ENCODE data around the gene STPG4. TPM values are rescaled to one million over a fixed set of nuclear protein-coding genes. Genes with fewer than 3 reads are reported as not detected.
A peak's percentile ranks its signal among the peaks of the same experiment; 100 is the strongest.
"Not testable (repeated sequence)": the region's sequence is repeated elsewhere in the genome, so short reads cannot be mapped to it uniquely, and the experiment has no call there.

Gene STPG4
- total RNA-seq, 4 donors from 2014 or later: 0.64 to 1.2 (median 0.82) TPM; not detected in 1

DNA sequence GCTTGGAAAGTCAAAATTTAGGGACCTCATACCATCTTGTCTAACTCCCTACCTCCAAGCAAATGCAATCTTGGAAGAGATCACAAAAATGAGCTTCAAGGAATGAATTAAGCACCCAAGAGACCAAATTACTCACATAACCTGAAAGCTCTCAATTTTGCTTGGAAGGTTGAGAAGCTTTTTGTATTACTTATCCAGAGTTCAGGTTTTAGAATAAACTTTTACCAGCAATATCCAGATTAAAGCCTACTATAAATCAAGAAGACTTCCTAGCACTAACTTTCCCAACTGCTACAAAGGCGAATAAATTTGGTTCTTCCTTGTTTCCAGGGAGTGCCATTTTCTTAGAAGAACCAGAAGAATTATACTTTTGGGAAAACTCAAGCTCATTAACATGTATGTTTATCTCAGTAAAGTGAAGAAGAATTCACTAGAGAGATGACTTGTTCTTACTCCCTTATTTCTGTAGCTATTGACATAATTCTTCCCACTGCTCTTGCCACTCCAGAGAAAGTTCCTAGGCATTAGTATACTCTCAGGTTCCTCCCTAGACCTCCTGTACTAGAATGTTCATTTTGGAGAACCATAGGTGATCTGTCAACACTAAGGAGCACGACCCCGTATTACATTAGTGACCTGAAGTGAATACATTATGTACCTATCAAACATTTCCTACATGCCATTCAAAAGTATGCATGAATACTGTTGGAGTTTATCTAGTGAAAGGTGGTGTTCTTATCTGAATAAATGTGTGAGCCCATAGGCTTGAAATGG, 18.0 kb upstream of the STPG4 start:
- 25 to 27% methylated on average over 1 to 3 of the region's 3 CpGs for WGBS, 2 donors (ENCODE audit: low coverage in 1 of 2)
- peaks cover 0 to 6% (median 0%) of the 10 kb centered on the region in 4 donors for H3K36me3 ChIP-seq
- peaks cover 35 to 78% (median 57%) of the 10 kb centered on the region in 4 donors for H3K4me1 ChIP-seq
- H3K9me3 ChIP-seq: no peaks in the 10 kb centered on the region
- TF ChIP-seq POLR2A (IDR thresholded peaks at IDR 0.05): no peak
- TF ChIP-seq POLR2AphosphoS5 (IDR thresholded peaks at IDR 0.05): no peak
- H3K27ac ChIP-seq: peak overlapping the region; percentile 99 to 100 (median 100)
- in situ Hi-C loops (cut with MboI; ENCODE audit: low pct_ligation_motif_present in 1 of 4, low pct_unique_long_range_greater_than_20kb in 1 of 4, low sequenced_read_pairs in 3 of 4) (loop anchor here in 1 of 4 donors (25.0 kb wide), 1 partner anchor 161 kb away; no protein-coding TSS in a partner anchor), intact Hi-C loops (cut with DNase I; ENCODE audit: low total_unique reads) (no loop called here)
- no peaks in the 10 kb centered on the region for H3K27me3 ChIP-seq
- no peak for DNase-seq
- H3K4me3 ChIP-seq: peak overlapping the region in 1 of 4 donors; percentile 92

DNA sequence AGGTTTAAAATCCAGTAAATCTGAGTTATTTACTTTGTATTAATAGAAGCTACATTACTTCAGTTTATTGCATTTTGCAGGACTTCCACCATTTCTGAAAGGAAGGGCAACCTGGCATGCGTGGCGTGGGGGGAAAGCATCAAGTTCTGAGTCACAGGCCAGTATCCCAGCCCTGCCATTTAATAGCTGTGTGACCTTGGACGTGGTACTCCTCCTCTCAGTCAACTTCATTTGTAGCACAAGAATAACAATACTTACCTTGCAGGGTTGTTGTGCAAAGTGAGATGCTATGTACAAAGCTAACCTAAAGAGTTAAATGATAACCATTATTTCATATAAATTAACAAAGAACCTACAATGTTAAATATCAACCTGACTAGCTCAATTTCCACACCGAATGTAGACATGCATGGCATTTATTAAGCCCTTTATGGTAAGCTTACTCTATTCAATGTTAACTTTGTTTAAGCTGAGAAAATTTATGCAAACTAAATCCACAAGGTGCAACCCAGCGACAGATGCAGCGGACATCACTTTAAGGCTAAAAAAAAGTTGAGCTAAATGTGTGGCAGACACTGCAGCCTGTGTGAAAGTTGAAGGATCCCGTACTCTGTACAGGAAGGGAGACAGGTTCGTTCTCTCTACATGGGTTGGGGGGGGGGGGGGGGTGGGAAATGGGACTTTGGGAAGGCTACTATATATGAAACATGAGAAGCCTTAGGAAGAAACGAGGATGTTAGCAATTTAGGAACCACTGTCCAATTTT, 17.2 kb upstream of the STPG4 start:
- DNase-seq: no peak
- H3K27ac ChIP-seq: peak overlapping the region; percentile 99 to 100 (median 100)
- H3K36me3 ChIP-seq: peaks cover 0 to 9% (median 0%) of the 10 kb centered on the region in 4 donors
- no peaks in the 10 kb centered on the region for H3K27me3 ChIP-seq
- peaks cover 35 to 75% (median 53%) of the 10 kb centered on the region in 4 donors for H3K4me1 ChIP-seq
- no peak for TF ChIP-seq POLR2AphosphoS5 (IDR thresholded peaks at IDR 0.05)
- no peak for TF ChIP-seq POLR2A (IDR thresholded peaks at IDR 0.05)
- TF ChIP-seq EP300 (IDR thresholded peaks at IDR 0.05; ENCODE audit: low read depth): no peak
- TF ChIP-seq, protein P1, sequence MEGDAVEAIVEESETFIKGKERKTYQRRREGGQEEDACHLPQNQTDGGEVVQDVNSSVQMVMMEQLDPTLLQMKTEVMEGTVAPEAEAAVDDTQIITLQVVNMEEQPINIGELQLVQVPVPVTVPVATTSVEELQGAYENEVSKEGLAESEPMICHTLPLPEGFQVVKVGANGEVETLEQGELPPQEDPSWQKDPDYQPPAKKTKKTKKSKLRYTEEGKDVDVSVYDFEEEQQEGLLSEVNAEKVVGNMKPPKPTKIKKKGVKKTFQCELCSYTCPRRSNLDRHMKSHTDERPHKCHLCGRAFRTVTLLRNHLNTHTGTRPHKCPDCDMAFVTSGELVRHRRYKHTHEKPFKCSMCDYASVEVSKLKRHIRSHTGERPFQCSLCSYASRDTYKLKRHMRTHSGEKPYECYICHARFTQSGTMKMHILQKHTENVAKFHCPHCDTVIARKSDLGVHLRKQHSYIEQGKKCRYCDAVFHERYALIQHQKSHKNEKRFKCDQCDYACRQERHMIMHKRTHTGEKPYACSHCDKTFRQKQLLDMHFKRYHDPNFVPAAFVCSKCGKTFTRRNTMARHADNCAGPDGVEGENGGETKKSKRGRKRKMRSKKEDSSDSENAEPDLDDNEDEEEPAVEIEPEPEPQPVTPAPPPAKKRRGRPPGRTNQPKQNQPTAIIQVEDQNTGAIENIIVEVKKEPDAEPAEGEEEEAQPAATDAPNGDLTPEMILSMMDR (IDR thresholded peaks at IDR 0.05): no peak
- in situ Hi-C loops (cut with MboI; ENCODE audit: low pct_ligation_motif_present in 1 of 4, low pct_unique_long_range_greater_than_20kb in 1 of 4, low sequenced_read_pairs in 3 of 4) (loop anchor here in 1 of 4 donors (25.0 kb wide), 1 partner anchor 160 kb away; no protein-coding TSS in a partner anchor), intact Hi-C loops (cut with DNase I; ENCODE audit: low total_unique reads) (no loop called here)
- 23 to 29% methylated on average over 9 of the region's 9 CpGs for whole genome bisulfite sequencing, 2 donors (ENCODE audit: low coverage in 1 of 2)
- no peaks in the 10 kb centered on the region for H3K9me3 ChIP-seq
- peak overlapping the region in 1 of 4 donors; percentile 92 for H3K4me3 ChIP-seq

DNA sequence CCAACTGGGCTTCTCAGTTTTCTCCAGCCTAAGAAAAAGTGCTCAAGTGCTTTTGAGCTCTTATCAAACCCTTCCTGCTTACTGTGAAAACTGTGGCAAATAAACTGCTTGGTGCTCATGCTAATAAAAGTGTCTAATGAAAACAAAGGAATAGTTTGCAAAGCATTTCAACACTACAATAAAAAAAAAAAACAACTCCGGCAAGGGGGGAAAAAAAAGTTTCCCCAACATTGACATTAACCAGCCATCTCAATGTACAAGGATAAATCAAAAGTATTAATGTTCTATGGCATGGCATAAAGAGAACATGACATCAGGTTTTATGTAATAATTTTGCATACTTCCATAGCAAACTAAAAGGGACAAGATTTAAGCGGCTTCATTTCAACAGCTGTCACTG, 14.7 kb upstream of the STPG4 start:
- H3K4me1 ChIP-seq: peaks cover 42 to 97% (median 54%) of the 10 kb centered on the region in 4 donors
- H3K27me3 ChIP-seq: no peaks in the 10 kb centered on the region
- no peaks in the 10 kb centered on the region for H3K9me3 ChIP-seq
- WGBS, 2 donors (ENCODE audit: low coverage in 1 of 2): 54 to 64% methylated on average over 2 of the region's 2 CpGs
- TF ChIP-seq POLR2AphosphoS5 (IDR thresholded peaks at IDR 0.05): peak; percentile 57 to 91 (median 75)
- TF ChIP-seq POLR2A (IDR thresholded peaks at IDR 0.05): no peak
- in situ Hi-C loops (cut with MboI; ENCODE audit: low pct_ligation_motif_present in 1 of 4, low pct_unique_long_range_greater_than_20kb in 1 of 4, low sequenced_read_pairs in 3 of 4) (loop anchor here in 1 of 4 donors (25.0 kb wide), 1 partner anchor 157 kb away; no protein-coding TSS in a partner anchor), intact Hi-C loops (cut with DNase I; ENCODE audit: low total_unique reads) (no loop called here)
- peaks cover 0 to 9% (median 2%) of the 10 kb centered on the region in 4 donors for H3K36me3 ChIP-seq
- DNase-seq: no peak
- no peak overlapping the region for H3K4me3 ChIP-seq
- H3K27ac ChIP-seq: peak overlapping the region; percentile 99 to 100 (median 100)

DNA sequence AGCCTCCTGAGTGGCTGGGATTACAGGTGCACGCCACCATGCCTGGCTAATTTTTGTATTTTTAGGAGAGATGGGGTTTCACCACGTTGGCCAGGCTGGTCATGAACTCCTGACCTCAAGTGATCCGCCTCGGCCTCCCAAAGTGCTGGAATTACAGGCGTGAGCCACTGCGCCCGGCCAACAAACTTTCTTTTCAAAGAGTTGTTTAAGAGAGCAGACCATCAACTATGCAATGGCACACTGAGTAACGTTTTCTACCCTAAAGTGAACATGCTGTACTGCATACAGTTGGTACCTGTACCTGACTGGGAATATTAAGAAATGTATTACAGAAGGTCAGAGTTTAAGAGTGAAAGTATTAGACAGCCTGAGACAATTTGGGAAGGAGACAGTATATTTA, 13.8 kb upstream of the STPG4 start:
- DNase-seq; intact Hi-C loops (cut with DNase I; ENCODE audit: low total_unique reads); H3K27me3 ChIP-seq; H3K36me3 ChIP-seq; H3K4me3 ChIP-seq; H3K9me3 ChIP-seq: not testable (repeated sequence)
- Histone ChIP-seq H3K4me1 (peaks cover 42 to 94% (median 46%) of the 10 kb centered on the region in 4 donors), H3K27ac (peak overlapping the region; percentile 68 to 100 (median 99))
- in situ Hi-C loops (cut with MboI; ENCODE audit: low pct_ligation_motif_present in 1 of 4, low pct_unique_long_range_greater_than_20kb in 1 of 4, low sequenced_read_pairs in 3 of 4): loop anchor here in 1 of 4 donors (25.0 kb wide), 1 partner anchor 157 kb away; no protein-coding TSS in a partner anchor
- 64 to 77% methylated on average over 4 to 8 of the region's 8 CpGs for WGBS, 2 donors (ENCODE audit: low coverage in 1 of 2)

DNA sequence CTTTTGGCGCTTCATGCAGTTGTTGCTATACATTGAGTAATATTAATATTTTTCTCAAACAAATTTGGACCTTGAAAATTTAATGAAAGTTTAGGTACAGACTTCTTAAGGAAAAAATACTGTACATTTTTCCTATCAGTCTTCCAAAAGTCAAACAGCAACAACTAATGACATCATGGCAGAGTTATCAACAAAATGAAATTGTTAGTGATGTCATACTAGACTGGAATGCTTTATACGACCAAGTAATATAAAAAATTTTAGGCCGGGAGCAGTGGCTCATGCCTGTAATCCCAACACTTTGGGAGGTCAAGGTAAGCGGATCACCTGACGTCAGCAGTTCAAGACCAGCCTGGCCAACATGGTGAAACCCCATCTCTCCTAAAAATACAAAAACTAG, 12.0 kb upstream of the STPG4 start:
- Histone ChIP-seq H3K36me3 (peaks cover 0 to 13% (median 2%) of the 10 kb centered on the region in 4 donors), H3K27me3 (no peaks in the 10 kb centered on the region), H3K4me3 (no peak overlapping the region), H3K27ac (peak overlapping the region in 2 of 4 donors; percentile 10 to 23), H3K9me3 (no peaks in the 10 kb centered on the region), H3K4me1 (peaks cover 32 to 91% (median 40%) of the 10 kb centered on the region in 4 donors)
- intact Hi-C loops (cut with DNase I; ENCODE audit: low total_unique reads): no loop called here
- DNase-seq: no peak
- TF ChIP-seq, protein P1 (IDR thresholded peaks at IDR 0.05): no peak
- no peak for TF ChIP-seq POLR2AphosphoS5 (IDR thresholded peaks at IDR 0.05)
- TF ChIP-seq EP300 (IDR thresholded peaks at IDR 0.05; ENCODE audit: low read depth): no peak
- no peak for TF ChIP-seq POLR2A (IDR thresholded peaks at IDR 0.05)
- in situ Hi-C loops (cut with MboI; ENCODE audit: low pct_ligation_motif_present in 1 of 4, low pct_unique_long_range_greater_than_20kb in 1 of 4, low sequenced_read_pairs in 3 of 4): loop anchor here in 1 of 4 donors (25.0 kb wide), 1 partner anchor 155 kb away; no protein-coding TSS in a partner anchor
- WGBS, 2 donors (ENCODE audit: low coverage in 1 of 2): 82 to 100% methylated on average over 1 to 5 of the region's 5 CpGs

All from transverse colon (tissue), 4 donors.